GM18507 (cell line): ENCODE results near the gene CCDC181.

Source experiments
- DNase-seq: peaks from one replicate; pipeline ENCODE4 v3.0.0; 2011; ENCODE audit warnings: low read depth; ENCODE audit not compliant: insufficient read length; ENCODE audit errors: extremely low spot score
- FAIRE-seq: peaks from 2 replicates; lab custom pipeline; 2011; peaks lifted over from hg19 to GRCh38; lab: Jason Lieb, UNC

Gene CCDC181

GRCh38 chr1:169427081-169427641 lies at the start of gene CCDC181:
Gene CCDC181 (minus strand): TSS chr1:169427474. CDS start chr1:169424927, 2,547 bp downstream.
- FAIRE-seq, result no peak
- DNase-seq, result peak; percentile 7

- DNase-seq, result no peak
- no peak for FAIRE-seq
These were observed 48.6 kb upstream of the CCDC181 start for GRCh38 chr1:169475806-169476387.

GRCh38 chr1:169474302-169474995 lies 47.2 kb upstream of the CCDC181 start:
- no peak for FAIRE-seq
- DNase-seq, result no peak

GRCh38 chr1:169473347-169473746 lies 46.1 kb upstream of the CCDC181 start:
- DNase-seq (no peak), FAIRE-seq (no peak)

GRCh38 chr1:169472738-169473137 lies 45.5 kb upstream of the CCDC181 start:
- DNase-seq (no peak), FAIRE-seq (no peak)

- no peak for DNase-seq
These were observed 41.7 kb upstream of the CCDC181 start for GRCh38 chr1:169468982-169469381.

GRCh38 chr1:169466259-169467230 lies 39.3 kb upstream of the CCDC181 start:
- no peak for DNase-seq
- no peak for FAIRE-seq

More at GRCh38 chr1:169468982-169469381, 41.7 kb upstream of the CCDC181 start:
- no peak for FAIRE-seq

- no peak for DNase-seq
- no peak for FAIRE-seq
These were observed 38.0 kb upstream of the CCDC181 start for GRCh38 chr1:169465281-169465680.

- DNase-seq (no peak), FAIRE-seq (no peak)
These were observed 35.1 kb upstream of the CCDC181 start for GRCh38 chr1:169462385-169462784.

GRCh38 chr1:169461390-169462000 lies 34.2 kb upstream of the CCDC181 start:
- no peak for DNase-seq
- no peak for FAIRE-seq

GRCh38 chr1:169460191-169460833 lies 33.0 kb upstream of the CCDC181 start:
- FAIRE-seq (no peak), DNase-seq (no peak)

- DNase-seq, result no peak
- no peak for FAIRE-seq
These were observed 30.2 kb upstream of the CCDC181 start for GRCh38 chr1:169457443-169457842.

GRCh38 chr1:169456029-169456428 lies 28.8 kb upstream of the CCDC181 start:
- FAIRE-seq (no peak), DNase-seq (no peak)

- no peak for DNase-seq
- no peak for FAIRE-seq
These were observed 25.6 kb upstream of the CCDC181 start for GRCh38 chr1:169452921-169453320.

GRCh38 chr1:169451218-169451824 lies 24.0 kb upstream of the CCDC181 start:
- no peak for DNase-seq
- FAIRE-seq, result no peak

GRCh38 chr1:169443923-169444322 lies 16.6 kb upstream of the CCDC181 start:
- DNase-seq (no peak), FAIRE-seq (no peak)

- DNase-seq, result no peak
- no peak for FAIRE-seq
These were observed 1.0 kb downstream of the CCDC181 start for GRCh38 chr1:169426174-169426705.

- DNase-seq, result no peak
- no peak for FAIRE-seq
These were observed 6.0 kb downstream of the CCDC181 start for GRCh38 chr1:169421309-169421708.
